Fibroblast of skin of right quadriceps (primary cell): Measurements from ENCODE around the gene ATP13A4.

Experiments
- DNase-seq: peaks from one replicate; pipeline ENCODE4 v3.0.0-alpha.2; 2013

The ATP13A4 gene

DNA sequence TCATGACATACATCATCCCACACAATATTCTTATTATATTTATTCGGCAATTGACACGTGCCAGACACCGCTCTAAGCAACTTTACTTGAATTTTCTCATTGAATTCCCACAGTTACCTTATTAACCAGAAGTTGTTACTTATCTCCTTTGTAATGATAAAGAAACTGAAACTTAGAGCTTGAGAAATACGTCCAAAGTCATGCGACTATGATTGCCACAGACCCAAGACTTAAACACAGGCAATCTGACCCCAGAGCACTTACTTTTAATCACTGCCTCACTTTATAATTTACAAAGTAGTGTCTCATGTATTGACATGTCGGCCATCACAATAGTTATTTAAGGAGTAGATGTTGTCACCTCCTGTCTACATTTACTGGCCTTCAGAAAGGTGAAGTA is 64.7 kb downstream of the ATP13A4 start:
- DNase-seq, result no peak

DNA sequence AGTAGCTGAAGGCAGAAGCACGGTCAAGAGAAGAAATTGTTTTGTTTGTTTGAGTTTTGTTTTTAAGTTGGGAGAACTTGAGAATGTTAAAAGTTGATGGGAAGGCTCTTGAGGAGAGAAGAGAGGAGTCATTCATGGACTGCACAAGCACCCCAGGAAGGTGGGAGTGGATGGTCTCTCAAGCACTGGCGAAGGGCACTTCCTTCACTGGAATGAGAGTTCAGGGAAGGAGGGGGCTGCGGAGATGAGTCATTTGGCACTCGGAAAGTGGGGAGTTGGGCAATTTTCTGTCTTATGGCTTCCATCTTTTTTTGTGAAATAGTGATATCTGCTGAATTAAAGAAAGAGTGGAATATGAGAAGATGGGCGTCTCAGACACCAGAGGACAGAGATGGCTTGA is 66.0 kb downstream of the ATP13A4 start:
- DNase-seq, result no peak

DNA sequence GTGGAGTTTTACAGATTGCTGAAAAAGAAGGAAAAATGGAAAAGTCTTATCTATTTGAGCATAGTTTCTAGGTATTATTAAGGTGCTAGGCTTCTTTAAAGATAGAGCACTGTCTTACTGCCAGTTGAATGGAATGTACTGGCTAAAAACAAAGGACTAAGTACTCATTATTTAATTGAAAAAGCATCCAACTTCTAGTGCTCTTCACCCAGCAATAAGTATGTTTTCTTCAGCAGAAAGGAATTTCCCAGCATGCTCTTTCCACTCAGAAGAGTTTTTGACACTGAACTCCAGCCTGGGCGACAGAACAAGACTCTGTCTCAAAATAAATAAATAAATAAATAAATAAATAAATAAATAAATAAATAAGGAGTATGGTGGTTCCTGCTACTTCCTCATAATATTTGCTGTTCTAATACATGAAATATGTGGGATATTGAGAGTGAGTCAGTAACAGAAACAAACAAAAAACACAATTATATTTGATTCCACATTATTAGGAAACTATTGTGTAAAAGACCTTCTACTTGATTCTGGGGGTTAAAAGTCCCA is 70.6 kb downstream of the ATP13A4 start:
- DNase-seq, result no peak

DNA sequence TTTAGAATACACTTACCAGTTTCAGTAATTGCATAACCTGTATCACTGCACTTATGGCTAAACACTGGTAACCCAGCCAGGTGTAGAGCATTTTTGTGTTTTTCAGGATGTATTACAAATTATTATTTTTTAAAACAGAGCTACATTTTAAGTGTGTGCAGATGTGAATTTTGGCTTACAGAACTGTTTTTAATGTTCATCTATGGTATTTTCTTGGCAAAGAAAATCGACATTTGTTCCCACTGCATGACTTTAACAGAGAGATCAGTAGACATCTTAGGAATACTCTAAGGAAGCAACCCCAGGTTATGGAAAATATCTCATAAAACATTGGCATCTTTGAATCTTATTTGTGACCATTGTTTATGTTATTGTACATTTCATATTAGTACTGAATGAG is 73.3 kb downstream of the ATP13A4 start:
- DNase-seq, result no peak

- no peak for DNase-seq
These were observed 80.2 kb downstream of the ATP13A4 start for GRCh38 chr3:193474446-193474845.

DNA sequence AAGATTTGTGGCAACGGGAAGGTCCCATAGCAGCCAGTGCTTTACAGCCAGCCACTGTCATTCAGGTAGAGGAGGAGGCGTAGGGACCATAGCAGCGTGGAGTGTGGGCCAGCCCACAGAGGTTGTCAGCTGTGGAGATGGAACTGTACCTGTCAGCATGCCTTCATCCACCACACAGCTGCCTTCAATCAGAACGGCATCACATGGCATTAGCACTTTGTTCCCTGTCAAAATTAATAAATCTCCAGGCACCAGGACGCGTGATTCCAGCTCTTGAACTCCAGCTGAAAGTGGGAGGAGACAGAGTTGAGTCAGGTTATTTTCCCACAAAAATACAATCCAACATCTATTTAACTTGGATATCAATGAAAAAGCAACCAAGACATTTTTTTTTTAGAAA is 84.0 kb downstream of the ATP13A4 start:
- DNase-seq, result no peak

GRCh38 chr3:193465992-193466608 is 88.6 kb downstream of the ATP13A4 start:
- DNase-seq, result no peak

DNA sequence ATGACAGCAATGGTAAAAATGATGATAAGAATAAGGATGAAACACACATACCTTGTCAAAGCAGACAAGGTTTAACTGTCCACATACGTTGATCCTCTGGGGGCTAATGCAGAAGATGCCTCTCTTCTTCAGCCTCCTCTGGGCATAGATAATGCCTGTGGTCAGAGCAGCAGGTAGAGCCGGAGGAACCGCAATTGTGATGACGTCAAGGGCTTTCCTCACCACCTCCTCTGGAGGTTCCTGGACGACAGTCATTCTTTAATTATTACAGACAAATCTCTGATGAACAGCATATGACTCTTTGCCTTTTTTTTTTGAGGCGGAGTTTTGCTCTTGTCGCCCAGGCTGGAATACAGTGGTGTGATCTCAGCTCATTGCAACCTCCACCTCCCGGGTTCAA is 89.8 kb downstream of the ATP13A4 start:
- no peak for DNase-seq

DNA sequence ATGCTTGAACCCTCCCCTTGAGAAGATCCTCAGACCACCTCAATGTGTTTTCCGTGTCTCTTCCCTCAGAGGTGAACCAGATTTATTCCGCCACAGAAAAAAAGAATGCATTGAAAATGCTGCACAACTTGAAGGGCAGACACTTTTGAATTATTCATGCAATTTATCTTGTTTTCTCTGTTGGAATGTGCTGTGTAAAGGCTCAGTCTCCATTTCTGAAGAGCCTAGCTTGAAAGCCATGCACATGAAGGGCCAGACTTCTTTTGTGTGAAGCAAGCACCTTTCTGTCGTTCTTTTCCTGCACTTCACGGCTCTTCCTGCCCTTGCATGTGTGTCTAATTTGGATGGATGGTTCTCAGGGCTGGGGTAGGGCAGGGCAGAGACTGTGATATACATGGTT is 97.2 kb downstream of the ATP13A4 start:
- no peak for DNase-seq

DNA sequence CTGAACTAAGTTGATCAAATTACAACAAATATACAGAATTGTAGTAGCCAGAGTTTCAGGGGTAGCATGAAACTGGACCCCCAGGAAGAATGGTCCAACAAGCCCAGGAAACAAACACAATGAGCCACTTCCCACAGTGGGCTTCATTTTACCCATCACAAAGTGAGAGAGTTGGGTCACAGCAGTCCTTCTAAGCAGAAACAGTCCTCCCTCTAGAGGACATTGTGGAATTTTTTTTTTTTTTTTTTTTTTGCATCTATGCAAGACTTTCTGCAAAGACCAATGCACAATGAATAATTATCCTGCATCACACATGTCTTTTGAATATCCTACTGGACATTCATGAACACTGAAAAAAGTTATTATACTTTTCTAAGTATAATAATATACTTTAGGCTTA is 102.4 kb downstream of the ATP13A4 start:
- DNase-seq, result no peak

DNA sequence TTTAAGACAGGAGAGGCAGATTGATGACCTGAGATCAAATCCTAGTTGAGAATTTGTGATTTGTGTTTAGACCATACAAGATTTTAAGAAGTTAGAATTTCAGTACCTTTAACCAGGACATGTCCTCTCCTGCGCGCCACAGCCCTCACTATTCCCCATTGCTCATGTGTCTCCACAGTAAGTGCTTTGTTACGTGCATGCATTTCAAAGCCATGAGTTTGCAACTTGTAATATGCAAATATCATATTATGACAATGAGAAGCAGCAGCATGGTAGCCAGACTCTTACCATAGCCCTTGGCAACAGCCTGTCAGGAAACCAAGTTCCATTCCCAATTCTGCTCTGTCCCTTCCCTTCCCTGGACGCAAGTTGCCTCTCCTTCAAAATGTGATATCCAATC is 102.8 kb downstream of the ATP13A4 start:
- DNase-seq, result no peak

DNA sequence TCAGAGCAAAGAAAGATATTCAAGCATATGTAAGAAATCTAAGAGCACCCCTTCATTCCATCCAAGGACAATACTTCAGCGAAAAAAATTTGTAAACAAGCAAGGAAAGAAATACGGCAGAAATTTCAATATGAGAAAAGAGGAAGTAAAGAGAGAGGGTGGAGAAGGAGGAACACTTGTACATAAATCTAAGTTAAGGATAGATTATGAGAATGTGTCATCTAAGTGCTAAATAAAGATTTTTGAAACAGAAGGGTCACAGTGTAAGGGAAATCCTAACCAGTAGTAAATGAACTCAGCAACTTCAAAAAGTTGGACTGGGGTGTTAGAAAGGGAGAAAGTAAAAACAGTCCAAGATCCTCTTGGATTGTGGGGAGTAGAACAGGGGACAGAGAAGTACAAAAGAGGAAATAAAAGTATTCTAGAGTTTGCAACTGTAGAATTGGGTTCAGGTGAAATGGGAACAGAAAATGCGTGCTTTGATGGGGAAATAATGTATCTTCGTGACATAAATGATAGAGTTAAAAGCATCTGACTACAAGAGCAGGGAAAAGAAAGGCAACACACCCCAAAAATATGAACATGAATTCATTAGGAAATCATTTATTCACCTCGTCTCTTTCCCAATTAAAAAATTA is 107.6 kb downstream of the ATP13A4 start:
- no peak for DNase-seq

DNA sequence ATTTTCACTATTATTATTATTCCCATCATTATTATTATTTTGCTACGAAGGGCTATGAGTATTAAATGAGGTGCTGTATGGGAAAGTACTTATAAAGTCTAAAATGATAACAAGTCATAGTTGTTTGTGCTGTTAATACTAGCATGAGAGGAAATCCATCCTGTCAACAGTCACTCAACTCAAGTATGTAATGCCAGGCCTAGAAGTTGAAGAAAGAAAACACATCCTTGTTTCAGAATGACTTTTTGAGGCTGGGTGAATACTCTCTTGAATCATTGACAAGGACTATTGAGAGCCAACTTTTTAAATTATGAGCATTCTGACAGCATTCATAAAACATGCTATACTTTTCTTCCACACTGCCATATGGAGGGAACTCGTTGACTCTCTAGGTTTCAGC is 115.3 kb downstream of the ATP13A4 start:
- DNase-seq, result no peak

DNA sequence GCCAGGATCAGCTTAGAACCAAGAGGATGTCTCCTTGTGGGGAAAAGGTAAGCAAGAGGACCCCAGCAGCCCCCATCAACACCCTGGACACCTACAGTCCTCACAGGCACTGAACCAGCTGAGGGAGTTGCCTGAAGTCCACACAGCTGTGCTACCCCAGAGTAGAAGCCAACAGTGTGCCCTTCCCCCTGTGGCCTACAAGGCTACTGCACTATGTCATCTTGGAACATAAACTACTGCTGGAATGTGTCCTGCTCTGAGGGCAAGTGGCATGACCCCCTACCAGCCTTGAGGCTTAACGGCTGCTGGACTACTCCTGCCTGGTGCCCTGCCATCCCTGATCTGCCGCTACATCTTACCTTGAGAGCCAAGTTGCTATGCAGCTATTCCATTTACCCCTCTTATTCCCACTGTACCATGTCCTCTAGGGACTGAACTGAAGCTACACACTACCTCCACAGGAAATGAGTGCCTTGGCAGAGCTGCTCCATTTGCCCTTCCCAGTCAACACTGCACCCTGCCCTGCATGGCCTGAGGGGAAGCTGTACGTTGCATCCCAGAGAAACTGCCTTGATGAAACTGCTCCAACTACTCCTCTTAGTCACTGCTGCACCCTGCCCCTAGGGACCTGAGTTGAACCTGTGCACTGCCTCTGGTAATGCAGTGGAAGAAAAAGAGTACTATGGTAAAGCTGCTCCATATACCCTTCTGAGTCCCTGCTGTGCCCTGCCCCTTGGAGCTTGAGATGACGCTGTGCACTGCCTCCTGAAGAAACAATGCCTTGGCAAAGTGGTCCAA is 135.9 kb downstream of the ATP13A4 start:
- no peak for DNase-seq

DNA sequence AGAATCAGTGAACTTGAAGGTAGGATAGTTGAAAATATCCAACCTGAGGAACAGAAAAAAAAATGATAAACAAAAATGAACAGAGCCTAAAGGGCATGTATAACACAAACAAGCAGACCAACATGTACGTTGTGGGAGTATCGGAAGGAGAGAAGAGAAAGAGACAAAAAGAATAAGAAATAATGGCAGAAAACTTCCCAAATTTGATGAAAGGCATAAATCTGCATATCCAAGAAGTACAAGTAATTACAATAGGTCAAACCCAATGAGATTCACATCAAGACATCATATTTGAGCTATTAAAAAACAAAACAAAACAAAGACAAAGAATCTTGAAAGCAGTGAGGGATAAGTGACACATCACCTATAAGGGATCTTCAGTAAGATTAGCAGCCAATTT is 138.1 kb downstream of the ATP13A4 start:
- DNase-seq, result no peak

GRCh38 chr3:193407688-193408087 is 147.0 kb downstream of the ATP13A4 start:
- no peak for DNase-seq

DNA sequence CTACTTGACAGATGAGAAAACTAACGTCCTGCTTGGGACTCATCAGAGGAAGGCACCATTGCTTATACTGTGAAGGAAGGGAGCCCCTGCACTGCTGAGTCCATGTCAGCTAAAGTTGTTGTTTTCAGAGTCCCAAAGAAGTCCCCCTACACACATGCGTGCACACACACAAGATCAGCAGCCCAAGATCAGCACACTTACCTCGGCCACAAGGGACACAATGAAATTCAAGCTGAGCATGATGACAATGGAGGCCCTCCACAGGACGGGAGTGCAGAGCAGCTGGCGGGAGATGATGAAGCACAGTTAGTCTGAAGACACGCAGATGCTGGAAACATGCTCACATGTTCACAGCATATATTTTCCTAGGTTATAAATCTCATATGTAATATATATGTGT is 147.6 kb downstream of the ATP13A4 start:
- DNase-seq, result no peak

DNA sequence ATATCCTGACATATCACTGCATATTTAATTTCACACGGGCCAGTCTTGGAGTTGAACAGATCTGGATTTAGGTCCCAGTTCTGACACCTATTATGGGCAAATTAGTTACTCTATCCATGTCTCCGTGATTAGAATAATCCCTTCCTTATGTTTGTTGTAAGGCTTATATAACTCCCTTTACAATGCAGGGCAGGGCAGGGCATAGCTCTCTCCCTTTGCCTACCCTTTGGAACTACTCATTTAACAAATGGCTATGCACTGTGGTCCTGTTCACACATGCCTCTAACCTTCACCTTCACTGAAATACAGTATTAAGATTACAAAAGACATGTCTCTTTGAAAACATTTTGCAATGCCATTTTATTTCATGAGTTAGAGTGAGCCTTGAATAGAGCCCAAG is 151.4 kb downstream of the ATP13A4 start:
- DNase-seq, result no peak

DNA sequence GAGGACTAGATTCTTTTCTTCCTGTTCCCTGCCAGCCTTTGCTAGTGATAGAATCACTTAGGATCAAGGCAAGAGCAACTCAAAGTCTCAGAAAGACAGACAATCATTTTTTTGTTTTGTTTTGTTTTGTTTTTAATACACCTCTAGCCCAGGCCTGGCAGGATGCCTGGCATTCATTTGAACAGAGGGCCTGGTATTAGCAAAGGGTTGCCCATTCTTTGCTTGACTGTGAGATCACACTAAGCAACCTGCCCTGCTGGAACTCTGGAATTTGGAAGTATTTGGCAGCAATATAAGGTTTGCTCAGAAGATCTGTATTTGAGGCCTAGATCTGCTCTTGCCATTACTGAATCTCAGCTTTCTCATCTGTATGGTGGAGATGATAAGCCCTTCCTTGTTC is 154.4 kb downstream of the ATP13A4 start:
- no peak for DNase-seq

DNA sequence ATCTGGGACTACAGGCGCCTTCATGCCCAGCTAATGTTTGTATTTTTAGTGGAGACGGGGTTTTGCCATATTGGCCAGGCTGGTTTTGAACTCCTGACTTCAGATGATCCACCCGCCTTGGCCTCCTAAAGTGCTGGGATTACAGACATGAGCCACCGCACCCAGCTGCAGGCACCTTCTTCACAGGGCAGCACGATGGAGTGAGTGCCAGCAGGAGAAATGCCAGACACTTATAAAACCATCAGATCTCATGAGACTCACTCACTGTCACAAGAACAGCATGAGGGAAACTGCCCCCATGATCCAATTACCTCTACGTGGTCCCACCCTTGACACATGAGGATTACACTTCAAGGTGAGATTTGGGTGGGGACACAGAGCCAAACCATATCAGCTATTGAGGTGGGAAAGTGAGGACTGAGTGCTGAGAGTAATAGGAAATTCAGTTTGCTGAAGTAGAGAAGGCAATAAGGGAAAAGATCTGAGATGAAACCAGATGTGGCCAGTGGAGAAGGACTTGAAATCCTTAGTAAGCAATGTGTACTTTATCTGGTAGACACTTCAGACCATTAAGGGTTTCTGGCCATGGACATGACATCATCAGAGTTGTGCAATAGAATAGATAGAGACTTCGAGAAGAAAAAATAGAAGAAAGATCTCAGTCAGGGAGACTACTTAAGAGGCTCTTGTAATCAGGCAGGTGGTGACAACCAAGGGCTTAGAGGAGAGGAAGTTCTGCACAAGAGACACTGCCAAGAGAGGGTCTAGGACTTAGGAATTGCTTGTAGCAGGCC is 158.0 kb downstream of the ATP13A4 start:
- DNase-seq, result no peak

GRCh38 chr3:193391902-193392301 is 162.8 kb downstream of the ATP13A4 start:
- DNase-seq, result peak; percentile 11

DNA sequence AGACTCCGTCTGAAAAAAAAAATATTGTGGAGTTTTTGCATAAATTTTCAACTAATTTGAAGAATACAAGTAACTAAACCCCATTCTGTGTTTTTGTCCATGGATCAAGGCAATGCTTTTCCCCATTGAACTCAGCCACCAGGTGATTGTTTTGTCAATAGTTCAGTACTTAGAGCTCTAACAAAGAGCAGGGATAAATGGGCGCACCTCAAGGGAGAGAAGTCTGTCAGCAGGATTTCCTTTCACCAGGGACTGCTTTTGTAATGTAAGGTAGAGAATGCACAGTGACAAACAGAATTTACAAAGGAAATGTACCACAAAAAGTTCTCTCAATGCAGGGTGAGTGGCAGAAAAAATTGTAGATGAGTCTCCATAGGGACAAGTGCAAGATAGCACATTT is 165.4 kb downstream of the ATP13A4 start:
- DNase-seq, result no peak

GRCh38 chr3:193388361-193388760 is 166.3 kb downstream of the ATP13A4 start:
- DNase-seq, result no peak
